ENCODE measurements around the gene TP53TG5. TPM values are rescaled to one million over a fixed set of nuclear protein-coding genes. Genes with fewer than 3 reads are reported as not detected.

Gene TP53TG5
- total and polyA plus RNA-seq, 4 donors: 0.03 to 0.28 TPM; not detected in 2

- H3K36me3 ChIP-seq (ENCODE audit: control insufficient read depth in 4 of 4, insufficient read depth in 4 of 4, low read length in 4 of 4): peaks cover 0 to 23% (median 11%) of the 10 kb centered on the region in 4 donors
- H3K9me3 ChIP-seq (ENCODE audit: control insufficient read depth in 4 of 4, insufficient read depth in 3 of 4, low read length in 3 of 4): no peaks in the 10 kb centered on the region
- peak overlapping the region; percentile 84 to 89 for H3K27ac ChIP-seq (ENCODE audit: low read depth in 1 of 2, low read length in 1 of 2)
- no peaks in the 10 kb centered on the region for H3K27me3 ChIP-seq (ENCODE audit: control insufficient read depth in 3 of 3, insufficient read depth in 3 of 3, low read length in 2 of 3)
- peak; percentile 45 for ATAC-seq (ENCODE audit: insufficient read depth, low FRiP score)
- TF ChIP-seq CTCF (IDR thresholded peaks at IDR 0.05; ENCODE audit: control extremely low read depth, extremely low read depth): no peak
- H3K9ac ChIP-seq (ENCODE audit: insufficient read depth in 1 of 2, low read length in 2 of 2): no peak overlapping the region
- WGBS, 2 donors: 75 to 79% methylated on average over 11 of the region's 11 CpGs
- no peak for DNase-seq
- no peak overlapping the region for H3K4me3 ChIP-seq
- peaks cover 0 to 15% (median 10%) of the 10 kb centered on the region in 5 donors for H3K4me1 ChIP-seq (ENCODE audit: control insufficient read depth in 5 of 5, insufficient read depth in 5 of 5, low read length in 5 of 5)
Observed at GRCh38 chr20:45336530-45337366, 41.4 kb downstream of the TP53TG5 start.

- peak overlapping the region in 1 of 2 donors; percentile 64 for H3K27ac ChIP-seq (ENCODE audit: low read depth in 1 of 2, low read length in 1 of 2)
- no peak overlapping the region for H3K9ac ChIP-seq (ENCODE audit: insufficient read depth in 1 of 2, low read length in 2 of 2)
- ATAC-seq (ENCODE audit: insufficient read depth, low FRiP score) (no peak), DNase-seq (no peak)
- H3K36me3 ChIP-seq (ENCODE audit: control insufficient read depth in 4 of 4, insufficient read depth in 4 of 4, low read length in 4 of 4): peaks cover 17 to 45% (median 31%) of the 10 kb centered on the region in 4 donors
- H3K4me3 ChIP-seq: no peak overlapping the region
- H3K9me3 ChIP-seq (ENCODE audit: control insufficient read depth in 4 of 4, insufficient read depth in 3 of 4, low read length in 3 of 4): no peaks in the 10 kb centered on the region
- 95 to 98% methylated on average over 3 of the region's 3 CpGs for WGBS, 2 donors
- peaks cover 0 to 3% (median 0%) of the 10 kb centered on the region in 5 donors for H3K4me1 ChIP-seq (ENCODE audit: control insufficient read depth in 5 of 5, insufficient read depth in 5 of 5, low read length in 5 of 5)
- TF ChIP-seq CTCF (IDR thresholded peaks at IDR 0.05; ENCODE audit: control extremely low read depth, extremely low read depth): no peak
- H3K27me3 ChIP-seq (ENCODE audit: control insufficient read depth in 3 of 3, insufficient read depth in 3 of 3, low read length in 2 of 3): no peaks in the 10 kb centered on the region
Observed at GRCh38 chr20:45330476-45330875, 47.6 kb downstream of the TP53TG5 start.

GRCh38 chr20:45329497-45330319 is 48.4 kb downstream of the TP53TG5 start:
- Histone ChIP-seq H3K4me3 (no peak overlapping the region), H3K9ac (ENCODE audit: insufficient read depth in 1 of 2, low read length in 2 of 2) (no peak overlapping the region), H3K36me3 (ENCODE audit: control insufficient read depth in 4 of 4, insufficient read depth in 4 of 4, low read length in 4 of 4) (peaks cover 14 to 40% (median 29%) of the 10 kb centered on the region in 4 donors), H3K9me3 (ENCODE audit: control insufficient read depth in 4 of 4, insufficient read depth in 3 of 4, low read length in 3 of 4) (no peaks in the 10 kb centered on the region), H3K4me1 (ENCODE audit: control insufficient read depth in 5 of 5, insufficient read depth in 5 of 5, low read length in 5 of 5) (peaks cover 0 to 3% (median 0%) of the 10 kb centered on the region in 5 donors), H3K27ac (ENCODE audit: low read depth in 1 of 2, low read length in 1 of 2) (peak overlapping the region in 1 of 2 donors; percentile 64), H3K27me3 (ENCODE audit: control insufficient read depth in 3 of 3, insufficient read depth in 3 of 3, low read length in 2 of 3) (no peaks in the 10 kb centered on the region)
- peak; percentile 32 for ATAC-seq (ENCODE audit: insufficient read depth, low FRiP score)
- no peak for TF ChIP-seq CTCF (IDR thresholded peaks at IDR 0.05; ENCODE audit: control extremely low read depth, extremely low read depth)
- DNase-seq: no peak
- WGBS, 2 donors: 73 to 81% methylated on average over 7 of the region's 7 CpGs

Measured in lung (tissue), 12 donors.